CD1c-positive myeloid dendritic cell (primary cell): ENCODE data around the gene NDUFB2.
"Not testable (repeated sequence)": the region's sequence is repeated elsewhere in the genome, so short reads cannot be mapped to it uniquely, and the experiment has no call there.

Source experiments
- DNase-seq: peaks from one replicate; pipeline ENCODE4 v3.0.0-alpha.2; 2016; ENCODE audit errors: extremely low spot score

The NDUFB2 gene

GRCh38 chr7:140672382-140673062 is 24.0 kb upstream of the NDUFB2 start, which contains the start of gene ADCK2:
Gene ADCK2, plus strand, starts transcription at chr7:140672945. Its CDS starts 386 bp downstream, at chr7:140673331.
- DNase-seq, result peak; percentile 67

GRCh38 chr7:140673063-140673773 is 23.3 kb upstream of the NDUFB2 start:
- peak; percentile 29 for DNase-seq

GRCh38 chr7:140673774-140674155 is 22.7 kb upstream of the NDUFB2 start:
- no peak for DNase-seq

- no peak for DNase-seq
Observed at GRCh38 chr7:140674356-140674800, 22.1 kb upstream of the NDUFB2 start.

- peak; percentile 44 for DNase-seq
Observed at GRCh38 chr7:140674899-140675701, 21.4 kb upstream of the NDUFB2 start.

- DNase-seq, result no peak
Observed at GRCh38 chr7:140675726-140676125, 20.8 kb upstream of the NDUFB2 start.

GRCh38 chr7:140676306-140676705 is 20.2 kb upstream of the NDUFB2 start:
- DNase-seq, result peak; percentile 75

GRCh38 chr7:140676956-140677355 is 19.6 kb upstream of the NDUFB2 start:
- not testable (repeated sequence) for DNase-seq

GRCh38 chr7:140677496-140677895 is 19.0 kb upstream of the NDUFB2 start:
- no peak for DNase-seq

- no peak for DNase-seq
Observed at GRCh38 chr7:140678081-140678815, 18.3 kb upstream of the NDUFB2 start.

- DNase-seq, result no peak
Observed at GRCh38 chr7:140678816-140679130, 17.7 kb upstream of the NDUFB2 start.

- no peak for DNase-seq
Observed at GRCh38 chr7:140679186-140679585, 17.3 kb upstream of the NDUFB2 start.

GRCh38 chr7:140680886-140681285 is 15.6 kb upstream of the NDUFB2 start:
- DNase-seq, result no peak

- no peak for DNase-seq
Observed at GRCh38 chr7:140681766-140682165, 14.7 kb upstream of the NDUFB2 start.

GRCh38 chr7:140683657-140684056 is 12.9 kb upstream of the NDUFB2 start:
- DNase-seq, result no peak

GRCh38 chr7:140684066-140684950 is 12.2 kb upstream of the NDUFB2 start:
- no peak for DNase-seq

- no peak for DNase-seq
Observed at GRCh38 chr7:140685407-140686087, 11.0 kb upstream of the NDUFB2 start.

GRCh38 chr7:140686921-140687320 is 9.6 kb upstream of the NDUFB2 start:
- DNase-seq, result no peak

GRCh38 chr7:140688341-140688740 is 8.2 kb upstream of the NDUFB2 start:
- DNase-seq, result no peak
